ENCODE data around the gene FRMD3.

FRMD3 gene

GRCh38 chr9:83346655-83347420, 191.4 kb downstream of the FRMD3 start:
- no peak overlapping the region for H3K4me3 ChIP-seq (ENCODE audit: low read depth, low read length)

DNA sequence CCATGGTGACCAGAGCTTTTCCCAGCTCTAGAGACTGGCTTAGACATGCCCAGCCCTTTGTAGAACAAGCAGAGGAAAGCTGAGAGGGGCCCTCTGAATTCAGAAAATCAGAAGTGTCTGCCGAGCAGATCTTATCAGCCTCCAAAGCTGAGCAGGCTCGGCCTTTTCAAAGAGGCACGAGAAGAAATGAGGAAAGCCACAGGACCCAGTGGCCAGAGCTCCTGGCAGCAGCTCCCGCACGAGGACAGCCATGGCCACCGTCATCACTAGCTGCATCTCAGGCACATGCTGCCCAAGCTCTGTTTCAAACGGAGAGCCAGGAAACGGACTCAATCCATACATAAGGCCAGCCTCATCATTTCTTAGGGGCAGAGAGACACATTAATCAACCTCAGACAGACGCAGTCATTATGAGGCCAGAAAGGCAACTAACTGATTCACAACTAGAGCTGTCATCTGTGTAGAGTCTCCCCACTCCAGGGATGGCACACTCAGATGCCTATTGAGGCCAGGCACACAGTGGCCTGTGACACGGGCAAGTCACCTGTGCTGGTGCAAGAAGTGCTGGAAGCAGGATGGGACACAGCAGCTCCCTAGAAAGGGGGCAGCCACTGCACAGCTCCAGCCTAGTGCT, 194.7 kb downstream of the FRMD3 start:
- H3K4me3 ChIP-seq (ENCODE audit: low read depth, low read length), result no peak overlapping the region
- no peak for TF ChIP-seq CTCF (IDR thresholded peaks at IDR 0.05; ENCODE audit: low read depth, low read length)

More at GRCh38 chr9:83346655-83347420, 191.4 kb downstream of the FRMD3 start:
- TF ChIP-seq CTCF (IDR thresholded peaks at IDR 0.05; ENCODE audit: low read depth, low read length), result no peak

DNA sequence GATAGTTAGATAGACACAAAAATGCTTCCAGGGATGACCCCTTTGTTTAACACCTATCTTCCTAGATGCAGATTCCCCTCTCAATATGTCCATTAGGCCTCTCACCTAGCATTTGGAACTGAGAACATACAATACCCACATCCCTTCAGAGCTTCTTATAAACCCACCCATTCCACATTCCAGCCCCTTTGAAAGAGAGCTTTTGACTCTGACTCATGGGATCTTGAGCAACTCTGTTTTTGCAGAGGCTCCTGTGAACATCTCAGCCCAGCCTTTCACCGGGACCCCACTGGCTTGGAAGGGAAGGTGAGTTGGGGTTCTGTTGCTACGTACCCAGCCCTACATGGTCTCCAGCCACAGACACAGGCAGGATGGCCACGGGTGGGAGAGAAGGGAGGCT, 195.5 kb downstream of the FRMD3 start:
- no peak for TF ChIP-seq CTCF (IDR thresholded peaks at IDR 0.05; ENCODE audit: low read depth, low read length)

DNA sequence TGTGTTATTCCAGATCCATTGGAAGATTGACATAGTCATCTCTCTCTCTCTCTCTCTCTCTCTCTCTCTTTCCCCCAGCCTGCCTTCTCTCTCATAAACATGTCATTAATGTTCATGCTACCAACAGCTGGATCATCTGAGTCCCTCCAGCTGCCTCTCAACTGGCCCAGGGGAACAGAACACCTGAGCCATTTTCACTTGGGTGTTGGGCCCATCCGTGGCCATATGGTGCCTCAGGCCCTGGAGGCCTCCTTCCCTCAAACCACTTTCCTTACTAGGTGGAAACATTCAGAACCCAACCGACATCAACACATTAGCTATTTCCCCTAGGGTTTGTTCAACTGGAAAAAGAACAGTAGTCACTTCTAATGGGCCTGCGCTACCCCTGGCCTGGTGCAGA, 196.2 kb downstream of the FRMD3 start:
- no peak for TF ChIP-seq CTCF (IDR thresholded peaks at IDR 0.05; ENCODE audit: low read depth, low read length)
- H3K4me3 ChIP-seq (ENCODE audit: low read depth, low read length), result no peak overlapping the region

More for the DNA sequence above, 195.5 kb downstream of the FRMD3 start:
- no peak overlapping the region for H3K4me3 ChIP-seq (ENCODE audit: low read depth, low read length)

DNA sequence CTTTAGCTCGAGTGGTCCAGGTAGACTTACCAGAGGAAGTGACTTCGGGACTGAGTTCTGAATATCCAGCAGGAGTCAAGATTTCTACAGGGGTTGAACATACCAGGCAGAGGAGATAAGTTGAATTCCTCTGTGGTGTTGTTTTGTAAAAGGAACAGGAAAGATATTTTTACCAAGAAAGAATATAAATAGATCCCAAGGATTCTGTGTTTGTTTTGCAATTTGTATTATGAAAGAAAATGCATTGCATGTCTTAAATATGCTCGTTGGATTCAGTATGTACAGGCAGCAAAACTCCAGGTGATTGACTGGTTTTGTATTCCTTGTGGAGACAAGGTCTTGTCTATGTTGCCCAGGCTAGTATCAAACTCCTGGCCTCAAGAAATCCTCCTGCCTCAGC, 197.8 kb downstream of the FRMD3 start:
- H3K4me3 ChIP-seq (ENCODE audit: low read depth, low read length), result no peak overlapping the region
- TF ChIP-seq CTCF (IDR thresholded peaks at IDR 0.05; ENCODE audit: low read depth, low read length), result no peak

- TF ChIP-seq CTCF (IDR thresholded peaks at IDR 0.05; ENCODE audit: low read depth, low read length), result no peak
- no peak overlapping the region for H3K4me3 ChIP-seq (ENCODE audit: low read depth, low read length)
Observed at GRCh38 chr9:83339435-83339834, 198.8 kb downstream of the FRMD3 start.

DNA sequence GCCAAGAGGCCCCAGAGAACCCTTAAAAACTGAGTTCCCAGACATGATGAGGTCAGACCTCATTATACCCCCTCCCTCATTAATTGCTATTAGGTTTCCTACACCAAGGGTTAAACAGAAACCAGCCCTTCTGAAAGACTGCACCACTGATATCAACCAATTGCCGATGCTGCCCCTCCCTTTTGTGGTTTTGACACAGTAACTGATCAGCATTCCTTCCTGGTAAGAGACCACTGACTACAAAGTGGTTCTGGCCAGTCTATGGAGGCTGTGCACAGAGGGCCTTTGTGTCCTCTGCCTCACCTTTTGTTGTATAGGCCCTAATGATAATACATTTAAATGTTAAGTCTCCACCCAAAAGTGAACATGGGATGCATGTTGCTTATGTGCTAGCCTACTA, 201.5 kb downstream of the FRMD3 start:
- H3K4me3 ChIP-seq (ENCODE audit: low read depth, low read length), result no peak overlapping the region
- no peak for TF ChIP-seq CTCF (IDR thresholded peaks at IDR 0.05; ENCODE audit: low read depth, low read length)

Data from WI38 (cell line).